HG03378 (cell line): ENCODE data around the gene PIAS1.
"Not testable (repeated sequence)": the region's sequence is repeated elsewhere in the genome, so short reads cannot be mapped to it uniquely, and the experiment has no call there.

Experiments
- ATAC-seq: cut with Tn5 transposase; IDR thresholded peaks from one replicate; pipeline ENCODE4 v1.9.1; 2021; ENCODE audit warnings: mild to moderate bottlenecking, moderate library complexity; ENCODE audit not compliant: unreplicated experiment

Gene PIAS1

DNA sequence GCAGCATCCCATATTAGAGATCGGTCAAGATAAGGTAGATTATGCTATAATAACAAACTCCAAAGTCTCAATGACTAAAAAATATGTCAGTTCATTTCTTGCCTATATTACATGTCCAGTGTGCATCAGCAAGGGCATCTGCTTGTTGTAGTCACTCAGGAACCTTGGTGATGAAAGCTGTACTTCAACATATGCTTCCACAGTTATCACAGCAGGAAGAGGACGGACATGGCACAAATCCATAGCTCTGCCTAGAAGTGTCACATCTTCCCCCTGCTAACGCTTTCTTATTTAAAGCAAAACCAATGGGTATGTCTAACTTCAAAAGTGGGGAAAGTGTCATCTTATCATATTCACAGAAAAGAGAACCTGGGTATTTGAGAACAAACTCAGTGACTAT, 20.0 kb upstream of the PIAS1 start:
- ATAC-seq: no peak

DNA sequence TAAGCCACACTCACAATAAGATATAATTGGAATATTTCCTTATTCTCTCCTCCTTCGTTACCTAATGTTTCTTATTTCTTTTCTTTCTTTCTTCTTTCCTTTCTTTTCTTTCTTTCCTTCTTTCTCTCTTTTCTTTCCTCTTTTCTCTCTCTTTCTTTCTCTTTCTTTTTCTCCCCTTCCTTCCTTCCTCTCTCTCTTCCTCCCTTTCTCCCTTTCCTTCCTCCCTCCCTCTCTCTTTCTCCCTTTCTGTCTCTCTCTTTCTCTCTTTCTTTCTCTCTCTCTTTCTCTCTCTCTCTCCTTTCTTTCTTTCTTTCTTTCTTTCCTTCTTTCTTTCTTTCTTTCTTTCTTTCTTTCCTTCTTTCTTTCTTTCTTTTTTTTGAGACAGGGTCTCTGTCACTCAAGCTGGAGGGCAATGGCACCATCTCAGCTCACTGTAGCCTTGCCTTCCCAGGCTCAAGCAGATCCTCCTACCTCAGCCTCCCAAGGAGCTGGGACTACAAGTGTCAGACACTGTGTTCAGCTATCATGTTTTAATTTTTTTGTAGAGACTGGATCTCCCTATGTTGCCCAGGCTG, 19.3 kb upstream of the PIAS1 start:
- ATAC-seq: no peak

- no peak for ATAC-seq
These were observed 15.9 kb upstream of the PIAS1 start for GRCh38 chr15:68038246-68038645.

GRCh38 chr15:68040144-68040543, 14.0 kb upstream of the PIAS1 start:
- ATAC-seq: no peak

DNA sequence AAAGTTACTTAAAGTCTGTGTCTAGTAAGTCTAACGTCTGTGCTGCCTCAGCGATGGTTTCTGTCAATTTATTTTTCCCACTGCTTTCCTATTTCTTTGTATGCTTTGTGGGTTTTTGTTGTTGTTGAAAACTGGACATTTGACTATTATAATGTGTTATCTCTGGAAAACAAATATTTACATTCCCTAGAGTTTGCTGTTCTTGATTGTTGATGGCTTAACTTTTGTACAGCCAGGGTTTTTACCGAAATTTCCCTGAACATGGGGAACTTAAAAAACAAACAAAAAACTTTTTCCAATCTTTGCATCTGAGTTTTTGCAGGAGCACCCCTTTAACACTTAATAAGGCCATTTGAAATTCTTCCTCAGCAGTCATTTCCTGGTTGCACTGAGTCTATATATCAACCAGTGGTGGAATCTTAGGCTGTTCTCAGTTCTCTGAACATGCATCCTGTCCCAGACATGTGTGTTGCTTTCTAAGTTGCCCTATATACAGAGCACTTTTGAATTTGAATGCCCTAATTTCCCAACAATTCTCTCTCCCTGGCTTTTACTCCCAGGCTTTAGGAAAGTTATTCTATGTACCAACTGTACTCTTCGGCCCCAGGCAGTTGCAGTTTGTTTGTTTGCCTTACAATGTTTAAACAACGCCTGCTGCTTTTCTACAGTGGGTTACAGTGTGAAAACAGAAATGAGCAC, 11.8 kb upstream of the PIAS1 start:
- ATAC-seq: no peak

- no peak for ATAC-seq
These were observed 11.3 kb upstream of the PIAS1 start for GRCh38 chr15:68042855-68043222.

DNA sequence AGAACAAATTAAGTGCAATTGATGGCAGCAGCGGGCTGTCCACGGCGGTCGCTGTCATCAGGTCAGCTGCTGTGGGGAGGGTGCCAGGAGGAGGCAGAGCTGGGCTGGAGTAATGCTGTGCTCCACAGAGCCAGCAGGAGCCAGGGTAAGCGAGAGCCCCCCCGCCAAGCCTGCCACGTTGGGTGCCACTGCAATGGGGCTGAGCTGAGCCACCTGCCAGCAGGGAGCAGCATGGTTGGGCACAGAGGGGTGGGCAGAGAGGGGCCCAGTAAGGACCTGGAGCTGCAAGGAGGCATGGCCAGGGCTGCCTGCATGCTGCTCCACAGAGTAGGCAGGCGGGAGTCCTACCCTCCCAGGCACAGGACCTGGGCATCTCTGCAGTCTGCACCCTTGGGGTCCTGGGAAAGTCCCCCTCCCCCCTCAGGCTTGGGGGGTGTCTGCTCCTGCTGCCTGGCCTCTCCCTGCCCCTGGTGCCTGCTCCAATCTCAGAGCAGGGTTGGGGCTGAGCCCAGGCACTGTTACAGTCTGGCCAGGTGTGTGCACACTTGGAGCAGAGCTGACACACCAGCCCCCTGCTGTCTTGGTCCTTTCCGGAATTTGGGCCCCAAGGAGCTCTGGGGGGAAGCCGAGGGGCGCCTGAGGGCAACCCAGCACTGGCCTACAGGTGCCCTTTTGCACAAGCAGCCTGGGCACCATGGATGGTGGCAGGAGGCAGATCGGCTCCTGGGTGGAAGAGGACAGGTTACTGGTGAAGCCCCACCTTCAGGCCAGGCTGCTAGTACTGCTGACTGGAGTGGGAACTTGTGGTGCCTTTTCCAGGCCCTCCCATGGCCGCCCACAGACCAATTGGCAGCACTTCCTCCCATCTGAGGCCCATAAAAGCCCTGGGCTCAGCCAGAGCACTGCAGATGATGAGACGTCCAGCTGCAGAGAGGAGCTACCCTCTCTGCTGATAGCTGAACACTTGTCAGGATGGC, 8.5 kb upstream of the PIAS1 start:
- no peak for ATAC-seq

DNA sequence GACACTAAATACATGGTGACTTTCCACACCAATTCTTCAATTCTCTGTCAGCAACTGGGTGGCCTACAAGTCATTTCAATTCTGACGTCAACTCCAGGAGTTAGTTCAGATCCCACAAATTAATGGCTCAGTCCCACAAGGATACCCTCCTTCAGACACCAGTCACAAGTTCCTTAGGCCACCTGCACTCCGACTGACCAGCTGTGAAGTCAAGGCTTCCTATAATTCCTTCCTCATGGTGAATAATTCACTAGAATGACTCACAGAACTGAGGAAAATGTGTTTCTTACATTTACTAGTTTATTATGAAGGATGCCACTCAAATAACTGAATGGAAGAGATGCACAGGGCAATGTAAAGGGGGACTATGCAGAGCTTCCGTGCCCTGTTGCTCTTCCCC, 6.3 kb upstream of the PIAS1 start:
- ATAC-seq: no peak

DNA sequence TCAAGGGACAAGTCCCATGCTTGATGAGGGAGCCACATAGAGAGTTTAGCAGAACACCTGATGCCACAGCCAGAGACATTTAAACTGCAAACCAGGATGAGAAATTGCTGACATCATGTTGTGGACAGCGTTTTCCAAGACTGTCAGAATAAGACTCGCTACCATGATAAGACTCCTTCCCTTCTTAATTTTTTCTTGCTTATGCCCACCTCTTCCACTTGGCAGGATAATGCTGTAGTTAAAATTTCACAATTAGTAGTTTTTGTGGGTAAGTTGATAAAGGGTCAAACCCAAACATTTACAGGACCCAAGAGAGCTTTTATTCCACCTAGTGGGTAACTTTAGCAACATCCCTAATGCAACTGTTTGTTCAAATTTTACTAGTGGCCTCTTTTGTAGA, 3.0 kb upstream of the PIAS1 start:
- no peak for ATAC-seq

- no peak for ATAC-seq
These were observed 2.2 kb upstream of the PIAS1 start for GRCh38 chr15:68051907-68052306.

DNA sequence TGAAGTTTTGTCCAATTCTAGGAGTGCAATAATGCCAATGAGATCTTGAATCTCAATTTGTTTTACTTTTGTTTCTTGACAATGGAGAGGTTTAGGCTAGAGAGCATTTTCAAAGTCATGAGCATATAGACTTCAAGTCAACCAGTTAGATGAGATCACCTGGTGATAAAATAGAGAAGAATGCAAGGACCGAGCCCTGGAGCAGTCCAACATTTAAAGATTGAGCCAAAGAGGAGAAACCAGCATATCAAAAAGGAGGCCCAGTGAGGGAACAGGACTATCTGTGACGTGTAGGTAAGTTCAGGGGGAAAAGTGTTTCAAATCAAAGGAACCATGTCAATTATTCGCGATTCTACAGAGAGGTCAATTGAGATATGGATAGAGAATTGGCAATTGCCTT, 1.7 kb upstream of the PIAS1 start:
- no peak for ATAC-seq

- ATAC-seq: no peak
These were observed 1.1 kb upstream of the PIAS1 start for GRCh38 chr15:68053001-68053400.

GRCh38 chr15:68054628-68055223, 611 bp downstream of the PIAS1 start:
- ATAC-seq: peak; percentile 10

- ATAC-seq: peak; percentile 57
These were observed 1.1 kb downstream of the PIAS1 start for GRCh38 chr15:68055224-68055705.

DNA sequence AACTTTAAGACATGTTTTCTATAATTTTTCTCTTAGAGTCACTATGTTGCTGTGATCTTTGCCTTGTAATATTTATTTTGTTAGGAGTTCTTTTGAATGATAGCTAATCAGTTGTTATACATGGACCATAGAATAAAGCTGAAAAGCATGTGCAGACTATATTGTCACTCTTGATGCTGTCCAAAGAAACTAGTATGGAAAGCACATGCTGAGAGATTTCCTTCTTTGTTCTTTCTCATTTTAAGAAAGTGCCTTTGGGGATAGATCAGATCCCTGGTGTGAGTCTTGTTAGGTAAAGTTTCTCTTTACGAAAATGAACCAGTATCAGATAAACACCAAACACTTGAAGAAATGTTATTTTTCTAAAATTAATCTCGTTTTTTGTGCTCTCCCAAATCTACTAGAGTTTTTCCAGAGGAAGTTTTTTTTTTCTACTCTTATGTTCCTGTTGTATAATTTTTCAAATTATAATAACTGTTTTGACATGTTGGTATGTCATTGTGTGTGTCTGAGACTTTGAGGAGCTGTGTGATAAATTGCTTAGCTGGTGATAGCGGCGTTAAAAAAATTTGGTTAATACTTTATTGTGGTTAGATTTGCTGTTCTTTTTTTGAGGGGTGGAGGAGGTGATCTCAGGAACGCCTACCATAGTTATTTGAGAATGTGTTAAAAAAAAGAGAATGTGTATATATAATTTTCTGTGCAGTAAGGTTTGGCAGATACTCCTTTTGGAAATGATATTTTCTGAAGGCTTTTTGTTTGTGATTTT, 2.2 kb downstream of the PIAS1 start:
- ATAC-seq: no peak

GRCh38 chr15:68057034-68057433, 2.9 kb downstream of the PIAS1 start:
- no peak for ATAC-seq

- no peak for ATAC-seq
These were observed 3.6 kb downstream of the PIAS1 start for GRCh38 chr15:68057758-68058157.

GRCh38 chr15:68058970-68059369, 4.9 kb downstream of the PIAS1 start:
- ATAC-seq: not testable (repeated sequence)

- ATAC-seq: no peak
These were observed 5.5 kb downstream of the PIAS1 start for GRCh38 chr15:68059630-68060029.

- no peak for ATAC-seq
These were observed 7.1 kb downstream of the PIAS1 start for GRCh38 chr15:68061171-68061570.

DNA sequence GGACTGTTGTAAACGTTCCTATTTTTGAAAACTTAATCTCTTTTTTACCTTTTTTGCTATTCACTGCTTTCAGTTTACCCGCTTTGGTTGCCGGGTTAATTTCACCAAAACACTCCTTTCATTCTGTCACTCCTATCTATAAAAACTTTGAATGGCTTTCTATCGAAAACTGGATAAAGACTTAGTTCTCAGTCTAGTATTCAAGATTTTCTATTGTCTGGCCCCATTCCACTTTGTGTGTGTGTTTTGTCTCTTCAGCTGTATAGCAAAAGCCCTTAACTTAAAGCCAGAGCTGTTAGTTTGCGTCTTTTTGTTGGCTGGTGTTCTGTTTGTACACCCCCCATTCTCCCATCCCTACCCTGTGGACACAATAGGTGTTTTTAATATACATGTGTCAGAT, 7.5 kb downstream of the PIAS1 start:
- no peak for ATAC-seq
